KMS-11 (cell line): Measurements from ENCODE around the gene RAB10.
A peak's percentile ranks its signal among the peaks of the same experiment; 100 is the strongest.
"Not testable (repeated sequence)": the region's sequence is repeated elsewhere in the genome, so short reads cannot be mapped to it uniquely, and the experiment has no call there.

Experiments
- H2AFZ ChIP-seq: fragments of 200-600 bp; sonication (generic); 2 replicates; pipeline ENCODE4 v1.6.1; 2016; ENCODE audit warnings: antibody characterized with exemption, mixed run types, low read depth
- H3K27ac ChIP-seq: fragments of 200-600 bp; sonication (generic); 2 replicates; pipeline ENCODE4 v1.6.1; 2016; ENCODE audit warnings: mild to moderate bottlenecking, mixed run types
- H3K27me3 ChIP-seq: fragments of 200-600 bp; sonication (generic); 2 replicates; pipeline ENCODE4 v1.6.1; 2017; ENCODE audit warnings: mild to moderate bottlenecking, low read depth, mixed run types, moderate library complexity; ENCODE audit not compliant: insufficient read depth
- H3K36me3 ChIP-seq: fragments of 200-600 bp; sonication (generic); 2 replicates; pipeline ENCODE4 v1.6.1; 2017; ENCODE audit warnings: mild to moderate bottlenecking, mixed run types; ENCODE audit not compliant: insufficient read depth
- H3K4me1 ChIP-seq: fragments of 200-600 bp; sonication (generic); 2 replicates; pipeline ENCODE4 v1.6.1; 2016; ENCODE audit warnings: mild to moderate bottlenecking, low read depth, mixed run types; ENCODE audit not compliant: poor library complexity, severe bottlenecking
- H3K4me2 ChIP-seq: fragments of 200-600 bp; sonication (generic); 2 replicates; pipeline ENCODE4 v1.7.0; 2016; ENCODE audit warnings: mild to moderate bottlenecking, mixed run types
- H3K4me3 ChIP-seq: fragments of 200-600 bp; sonication (generic); IDR thresholded peaks from 2 replicates; pipeline ENCODE4 v1.6.1; 2017; ENCODE audit warnings: low read depth, low read length, mixed read lengths; ENCODE audit not compliant: insufficient read depth
- H3K79me2 ChIP-seq: fragments of 200-600 bp; sonication (generic); 2 replicates; pipeline ENCODE4 v1.6.1; 2016; ENCODE audit warnings: low read depth, mixed run types; ENCODE audit not compliant: insufficient read depth
- H3K9ac ChIP-seq: fragments of 200-600 bp; sonication (generic); 2 replicates; pipeline ENCODE4 v1.6.1; 2016; ENCODE audit warnings: mild to moderate bottlenecking, mixed run types
- H4K20me1 ChIP-seq: fragments of 200-600 bp; sonication (generic); 2 replicates; pipeline ENCODE4 v1.6.1; 2016; ENCODE audit warnings: mild to moderate bottlenecking, mixed run types; ENCODE audit not compliant: insufficient read depth
- TF ChIP-seq, protein P1 (sequence below): fragments of 200-600 bp; sonication (generic); conservative IDR thresholded peaks from 2 replicates; pipeline ENCODE4 v1.6.1; 2017; ENCODE audit warnings: low read depth, mild to moderate bottlenecking, antibody characterized with exemption, low read length, moderate library complexity, mixed read lengths

RAB10 gene

DNA sequence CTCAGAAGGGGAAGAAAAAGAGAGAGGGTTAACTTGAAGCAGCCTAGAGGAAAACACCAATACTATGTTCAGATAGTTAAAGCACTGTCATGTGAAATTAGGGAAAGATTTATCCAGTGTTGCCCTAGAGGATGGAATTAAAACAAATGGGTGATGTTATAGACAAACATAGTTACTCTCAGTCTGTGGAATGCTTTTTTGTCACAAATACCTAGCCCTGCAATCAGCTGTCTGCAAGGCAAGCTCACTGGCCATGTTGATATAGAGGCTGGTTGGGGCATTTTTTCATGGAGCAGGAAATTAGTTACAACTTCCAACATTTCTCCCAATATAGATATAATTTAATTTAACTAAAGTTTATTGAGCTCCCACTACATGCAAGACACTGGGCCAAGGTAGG, 8.4 kb upstream of the RAB10 start:
- H3K9ac ChIP-seq, result no peak overlapping the region
- H3K4me1 ChIP-seq, result no peaks in the 10 kb centered on the region
- H3K4me3 ChIP-seq, result no peak overlapping the region
- no peak overlapping the region for H2AFZ ChIP-seq
- H3K36me3 ChIP-seq, result no peaks in the 10 kb centered on the region
- TF ChIP-seq, protein P1, sequence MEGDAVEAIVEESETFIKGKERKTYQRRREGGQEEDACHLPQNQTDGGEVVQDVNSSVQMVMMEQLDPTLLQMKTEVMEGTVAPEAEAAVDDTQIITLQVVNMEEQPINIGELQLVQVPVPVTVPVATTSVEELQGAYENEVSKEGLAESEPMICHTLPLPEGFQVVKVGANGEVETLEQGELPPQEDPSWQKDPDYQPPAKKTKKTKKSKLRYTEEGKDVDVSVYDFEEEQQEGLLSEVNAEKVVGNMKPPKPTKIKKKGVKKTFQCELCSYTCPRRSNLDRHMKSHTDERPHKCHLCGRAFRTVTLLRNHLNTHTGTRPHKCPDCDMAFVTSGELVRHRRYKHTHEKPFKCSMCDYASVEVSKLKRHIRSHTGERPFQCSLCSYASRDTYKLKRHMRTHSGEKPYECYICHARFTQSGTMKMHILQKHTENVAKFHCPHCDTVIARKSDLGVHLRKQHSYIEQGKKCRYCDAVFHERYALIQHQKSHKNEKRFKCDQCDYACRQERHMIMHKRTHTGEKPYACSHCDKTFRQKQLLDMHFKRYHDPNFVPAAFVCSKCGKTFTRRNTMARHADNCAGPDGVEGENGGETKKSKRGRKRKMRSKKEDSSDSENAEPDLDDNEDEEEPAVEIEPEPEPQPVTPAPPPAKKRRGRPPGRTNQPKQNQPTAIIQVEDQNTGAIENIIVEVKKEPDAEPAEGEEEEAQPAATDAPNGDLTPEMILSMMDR, result no peak
- no peaks in the 10 kb centered on the region for H3K27me3 ChIP-seq
- H3K79me2 ChIP-seq, result no peaks in the 10 kb centered on the region
- no peak overlapping the region for H3K27ac ChIP-seq
- no peak overlapping the region for H3K4me2 ChIP-seq
- no peaks in the 10 kb centered on the region for H4K20me1 ChIP-seq

DNA sequence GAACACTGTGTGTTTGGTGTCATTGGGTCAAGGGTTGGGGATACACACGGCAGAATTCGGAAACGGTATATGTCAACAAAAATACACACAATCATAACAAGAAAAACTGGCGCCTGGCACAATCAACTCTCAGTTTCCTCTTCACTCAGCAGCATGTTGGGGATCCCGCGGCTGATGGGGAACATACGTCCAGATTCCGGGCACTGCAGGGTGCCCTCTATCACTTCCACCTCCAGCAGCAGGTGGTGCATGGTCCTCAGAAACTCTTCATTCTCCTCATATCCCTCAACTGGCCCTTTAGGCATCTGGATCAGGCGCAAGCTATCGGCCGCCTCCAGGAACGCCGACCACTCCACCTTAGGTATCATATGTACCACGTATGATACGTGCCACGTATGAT, 5.8 kb upstream of the RAB10 start:
- H4K20me1 ChIP-seq, H3K4me1 ChIP-seq, H3K9ac ChIP-seq, H3K4me2 ChIP-seq, H3K79me2 ChIP-seq, H3K4me3 ChIP-seq, H3K27ac ChIP-seq, H3K36me3 ChIP-seq, H3K27me3 ChIP-seq, H2AFZ ChIP-seq: not testable (repeated sequence)

DNA sequence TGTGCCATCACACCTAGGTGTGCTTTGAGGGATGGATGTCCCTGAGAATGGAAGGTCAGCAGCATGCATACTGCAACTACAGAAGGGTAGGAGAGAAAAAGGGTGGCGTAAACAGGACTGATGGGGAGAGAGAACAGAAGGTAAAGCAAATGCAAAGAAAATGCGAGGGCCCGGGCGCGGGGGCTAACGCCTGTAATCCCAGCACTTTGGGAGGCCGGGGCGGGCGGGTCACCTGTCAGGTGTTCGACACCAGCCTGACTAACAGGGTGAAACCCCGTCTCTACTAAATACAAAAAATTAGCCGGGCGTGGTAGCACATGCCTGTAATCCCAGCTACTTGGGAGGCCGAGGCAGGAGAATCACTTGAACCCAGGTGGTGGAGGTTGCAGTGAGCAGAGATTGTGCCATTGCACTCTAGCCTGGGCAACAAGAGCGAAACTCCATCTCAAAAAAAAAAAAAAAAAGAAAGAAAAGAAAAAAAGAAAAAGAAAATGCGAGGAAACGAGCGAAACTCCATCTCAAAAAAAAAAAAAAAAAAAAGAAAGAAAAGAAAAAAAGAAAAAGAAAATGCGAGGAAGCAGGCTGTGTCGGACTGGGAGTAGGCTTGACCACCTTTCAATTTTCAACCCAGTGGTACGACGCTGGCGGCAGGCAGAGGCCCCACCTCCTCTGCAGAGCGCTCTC, 1.2 kb upstream of the RAB10 start:
- Histone ChIP-seq H3K4me1 (peaks cover 28% of the 10 kb centered on the region), H3K9ac (peak overlapping the region; percentile 95), H3K4me3 (peak overlapping the region; percentile 76), H3K79me2 (peaks cover 36% of the 10 kb centered on the region), H3K4me2 (peak overlapping the region; percentile 95), H3K27ac (peak overlapping the region; percentile 96), H4K20me1 (peaks cover 11% of the 10 kb centered on the region; the same call in 1 of the 2 replicates), H2AFZ (peak overlapping the region; percentile 98)
- H3K36me3 ChIP-seq, H3K27me3 ChIP-seq: not testable (repeated sequence)

DNA sequence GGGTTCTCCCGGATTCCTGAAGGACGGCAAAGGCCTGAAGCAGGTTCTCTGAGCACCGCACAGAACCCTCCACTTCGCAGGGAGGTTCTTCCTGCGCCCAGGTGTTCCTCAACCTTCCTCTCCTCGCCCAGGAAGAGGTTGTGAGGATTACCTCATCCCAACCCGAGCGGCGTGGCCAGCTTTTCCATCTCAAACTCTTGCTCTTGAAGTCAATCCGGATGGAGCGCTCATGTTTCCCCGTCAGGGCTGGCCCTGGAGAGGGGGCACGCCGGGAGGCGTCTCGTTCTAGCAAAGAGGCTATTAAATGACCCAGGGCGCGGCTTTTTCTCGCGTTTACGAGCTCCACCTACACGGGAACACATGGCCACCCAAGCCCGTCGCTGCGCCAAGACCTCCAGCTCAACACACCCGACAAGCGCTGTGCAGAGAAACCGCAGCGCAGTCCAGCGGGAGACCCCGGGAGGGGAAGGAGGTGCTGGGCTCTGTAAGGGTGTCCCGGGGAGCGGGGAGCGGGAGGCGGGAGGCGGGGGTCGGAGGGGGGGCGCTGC, 540 bp upstream of the RAB10 start:
- H3K27ac ChIP-seq, result peak overlapping the region; percentile 96
- TF ChIP-seq, protein P1, result no peak
- peak overlapping the region; percentile 76 for H3K4me3 ChIP-seq
- H3K4me2 ChIP-seq, result peak overlapping the region; percentile 95
- H3K4me1 ChIP-seq, result peaks cover 32% of the 10 kb centered on the region
- no peaks in the 10 kb centered on the region for H3K27me3 ChIP-seq
- peaks cover 42% of the 10 kb centered on the region for H3K79me2 ChIP-seq
- peak overlapping the region; percentile 98 for H2AFZ ChIP-seq
- H3K36me3 ChIP-seq, result no peaks in the 10 kb centered on the region
- peak overlapping the region; percentile 95 for H3K9ac ChIP-seq
- H4K20me1 ChIP-seq, result peaks cover 11% of the 10 kb centered on the region; the same call in 1 of the 2 replicates

DNA sequence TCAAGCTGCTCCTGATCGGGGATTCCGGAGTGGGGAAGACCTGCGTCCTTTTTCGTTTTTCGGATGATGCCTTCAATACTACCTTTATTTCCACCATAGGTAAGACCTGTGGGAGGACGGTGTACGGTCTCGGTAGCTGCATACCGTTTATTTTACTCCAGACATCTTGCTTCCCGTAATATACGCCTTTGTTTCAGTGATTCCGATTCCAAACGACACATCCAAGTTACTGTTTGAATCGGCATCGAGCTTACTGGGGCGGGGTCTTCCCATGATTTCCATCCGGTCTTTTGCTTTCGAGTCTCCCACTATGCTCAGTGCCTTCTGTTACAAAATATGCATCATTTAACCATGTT, 731 bp downstream of the RAB10 start:
- Histone ChIP-seq H3K27me3 (no peaks in the 10 kb centered on the region), H3K79me2 (peaks cover 55% of the 10 kb centered on the region), H3K4me1 (peaks cover 34% of the 10 kb centered on the region), H3K27ac (peak overlapping the region; percentile 96), H4K20me1 (peaks cover 18% of the 10 kb centered on the region; the same call in 1 of the 2 replicates), H3K9ac (peak overlapping the region; percentile 86), H3K4me2 (peak overlapping the region; percentile 81), H3K4me3 (no peak overlapping the region), H3K36me3 (no peaks in the 10 kb centered on the region), H2AFZ (peak overlapping the region; percentile 51; the same call in 1 of the 2 replicates)
- TF ChIP-seq, protein P1, result no peak
